Fibroblast of mammary gland (primary cell): ENCODE measurements around the gene UTS2R.

ENCODE experiments used
- DNase-seq: peaks from one replicate; pipeline ENCODE4 v3.0.0-alpha.2; 2010; ENCODE audit warnings: low read depth
- H3K4me3 ChIP-seq: 2 replicates; pipeline ENCODE4 v1.5.1; 2011; ENCODE audit warnings: low read depth, mild to moderate bottlenecking, low read length, moderate library complexity; ENCODE audit not compliant: control insufficient read depth
- TF ChIP-seq, protein P1 (sequence below): conservative IDR thresholded peaks from 2 replicates; pipeline ENCODE4 v1.5.1; 2011; ENCODE audit warnings: low read depth, low read length, inconsistent platforms; ENCODE audit not compliant: control insufficient read depth, insufficient read depth

UTS2R gene

DNA sequence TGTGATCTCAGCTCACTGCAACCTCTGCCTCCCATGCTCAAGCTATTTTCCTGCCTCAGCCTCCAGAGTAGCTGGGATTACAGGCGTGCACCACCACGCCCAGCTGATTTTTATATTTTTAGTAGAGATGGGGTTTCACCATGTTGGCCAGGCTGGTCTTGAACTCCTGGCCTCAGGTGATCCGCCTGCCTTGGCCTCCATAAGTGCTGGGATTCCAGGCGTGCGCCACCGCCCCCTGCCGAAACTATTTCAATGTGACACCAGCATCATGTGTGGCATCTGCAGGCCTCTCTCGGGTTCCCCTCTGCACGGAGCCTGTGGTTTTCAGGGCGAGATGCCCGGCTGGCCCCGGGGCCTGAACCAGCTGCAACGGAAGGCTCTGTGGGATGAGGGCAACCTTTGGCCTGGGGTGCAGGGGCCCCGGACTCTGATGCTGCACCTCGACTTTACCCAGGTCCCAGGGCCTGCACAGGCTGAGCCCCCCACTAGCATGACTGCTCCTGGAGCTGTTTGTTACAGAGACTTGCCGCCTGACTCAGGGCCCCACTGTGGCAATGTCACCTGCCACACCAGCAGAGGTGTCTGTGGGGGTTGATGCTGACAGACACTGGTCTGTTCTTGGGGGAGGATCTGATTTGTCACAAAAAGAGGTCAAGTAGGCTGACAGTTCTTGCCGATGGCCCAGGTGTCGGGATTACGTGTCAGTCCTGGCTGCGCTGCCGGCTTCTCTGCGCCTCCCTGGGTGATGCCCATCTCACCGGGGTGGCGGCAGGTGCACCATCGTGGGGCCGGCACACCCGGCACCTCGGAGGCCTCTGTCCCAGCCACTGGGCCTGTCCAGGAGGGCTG lies 21.2 kb upstream of the UTS2R start:
- no peak overlapping the region for H3K4me3 ChIP-seq
- TF ChIP-seq, protein P1, sequence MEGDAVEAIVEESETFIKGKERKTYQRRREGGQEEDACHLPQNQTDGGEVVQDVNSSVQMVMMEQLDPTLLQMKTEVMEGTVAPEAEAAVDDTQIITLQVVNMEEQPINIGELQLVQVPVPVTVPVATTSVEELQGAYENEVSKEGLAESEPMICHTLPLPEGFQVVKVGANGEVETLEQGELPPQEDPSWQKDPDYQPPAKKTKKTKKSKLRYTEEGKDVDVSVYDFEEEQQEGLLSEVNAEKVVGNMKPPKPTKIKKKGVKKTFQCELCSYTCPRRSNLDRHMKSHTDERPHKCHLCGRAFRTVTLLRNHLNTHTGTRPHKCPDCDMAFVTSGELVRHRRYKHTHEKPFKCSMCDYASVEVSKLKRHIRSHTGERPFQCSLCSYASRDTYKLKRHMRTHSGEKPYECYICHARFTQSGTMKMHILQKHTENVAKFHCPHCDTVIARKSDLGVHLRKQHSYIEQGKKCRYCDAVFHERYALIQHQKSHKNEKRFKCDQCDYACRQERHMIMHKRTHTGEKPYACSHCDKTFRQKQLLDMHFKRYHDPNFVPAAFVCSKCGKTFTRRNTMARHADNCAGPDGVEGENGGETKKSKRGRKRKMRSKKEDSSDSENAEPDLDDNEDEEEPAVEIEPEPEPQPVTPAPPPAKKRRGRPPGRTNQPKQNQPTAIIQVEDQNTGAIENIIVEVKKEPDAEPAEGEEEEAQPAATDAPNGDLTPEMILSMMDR, result no peak
- no peak for DNase-seq

DNA sequence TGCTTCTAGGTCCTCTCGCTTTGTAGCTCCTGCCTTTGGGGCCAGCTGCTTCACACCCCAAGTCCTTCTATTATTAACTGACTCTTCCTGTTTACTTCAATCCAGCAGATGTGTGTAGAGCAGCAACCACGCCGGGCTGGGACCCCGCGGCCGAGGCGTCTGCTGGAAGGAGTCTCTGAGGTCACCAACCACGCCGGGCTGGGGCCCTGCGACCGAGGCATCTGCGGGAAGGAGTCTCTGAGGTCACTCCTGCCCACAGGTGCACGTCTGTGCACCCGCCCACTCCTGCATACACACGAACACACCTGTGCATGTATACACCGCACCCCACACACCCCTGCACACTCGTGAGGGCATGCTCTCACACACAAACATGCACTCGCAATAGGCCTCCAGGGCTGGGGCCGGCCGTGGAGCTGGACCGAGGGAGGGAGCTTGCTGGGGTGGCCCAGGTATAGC lies 20.3 kb upstream of the UTS2R start:
- no peak for DNase-seq
- no peak overlapping the region for H3K4me3 ChIP-seq
- TF ChIP-seq, protein P1, result no peak

DNA sequence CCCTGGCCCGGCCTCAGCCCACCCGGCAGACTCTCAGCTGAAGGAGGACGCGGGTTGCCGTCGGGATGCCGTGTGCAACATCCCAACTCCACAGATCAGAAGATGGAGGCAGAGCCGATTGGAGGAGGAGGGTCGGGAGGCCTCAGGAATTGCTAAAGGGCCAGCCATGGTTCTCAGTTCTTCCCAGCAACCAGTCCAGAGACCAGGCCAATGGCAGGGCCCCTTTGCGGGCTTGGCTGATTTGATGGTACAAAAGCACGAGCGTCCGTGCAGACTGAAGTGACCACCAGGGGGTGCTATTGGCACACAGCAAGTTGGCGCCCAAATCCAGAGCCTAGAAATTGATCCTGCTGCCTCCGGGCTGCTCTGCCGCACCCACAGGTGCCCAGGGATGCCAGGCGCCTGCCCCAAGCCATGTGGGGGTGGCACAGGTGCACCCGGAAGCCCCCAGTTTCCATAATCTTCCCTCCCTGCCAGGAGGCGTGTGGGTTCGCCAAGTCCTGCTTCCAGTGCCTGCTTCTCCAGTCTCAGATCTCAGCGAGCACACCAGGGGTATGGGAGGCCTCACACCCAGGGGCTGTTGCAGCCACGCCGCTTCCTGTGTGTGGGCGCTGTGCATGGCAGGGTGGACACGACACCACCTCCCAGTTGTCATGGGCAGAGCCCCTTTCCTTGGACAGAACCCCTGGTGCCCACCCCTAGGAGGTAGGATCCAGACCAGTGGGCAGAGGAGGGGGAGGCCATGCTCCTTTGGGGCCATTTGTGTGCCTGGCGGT lies 19.7 kb upstream of the UTS2R start:
- peak; percentile 89 for DNase-seq
- H3K4me3 ChIP-seq, result no peak overlapping the region
- TF ChIP-seq, protein P1, result peak; percentile 92

DNA sequence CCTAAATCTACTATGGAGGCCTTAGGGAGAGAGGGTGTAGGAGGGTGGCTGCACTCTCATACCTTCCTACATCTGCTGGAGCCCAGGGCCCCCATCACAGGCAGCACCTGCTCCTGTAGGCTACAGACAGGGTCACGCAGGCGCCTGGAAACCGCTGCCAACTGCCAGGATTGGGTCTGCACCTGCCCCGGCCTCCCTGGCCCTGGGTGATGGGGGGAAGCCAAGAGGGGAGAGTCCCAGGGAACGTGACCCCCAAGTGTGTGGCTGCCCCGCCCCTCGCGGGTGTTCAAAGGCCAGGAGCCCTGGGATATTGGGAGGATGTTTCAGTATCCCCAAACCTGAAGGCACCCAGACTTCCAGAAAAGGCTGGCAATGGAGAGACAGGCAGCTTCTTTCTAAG lies 18.1 kb upstream of the UTS2R start:
- DNase-seq, result no peak
- no peak overlapping the region for H3K4me3 ChIP-seq
- TF ChIP-seq, protein P1, result no peak

DNA sequence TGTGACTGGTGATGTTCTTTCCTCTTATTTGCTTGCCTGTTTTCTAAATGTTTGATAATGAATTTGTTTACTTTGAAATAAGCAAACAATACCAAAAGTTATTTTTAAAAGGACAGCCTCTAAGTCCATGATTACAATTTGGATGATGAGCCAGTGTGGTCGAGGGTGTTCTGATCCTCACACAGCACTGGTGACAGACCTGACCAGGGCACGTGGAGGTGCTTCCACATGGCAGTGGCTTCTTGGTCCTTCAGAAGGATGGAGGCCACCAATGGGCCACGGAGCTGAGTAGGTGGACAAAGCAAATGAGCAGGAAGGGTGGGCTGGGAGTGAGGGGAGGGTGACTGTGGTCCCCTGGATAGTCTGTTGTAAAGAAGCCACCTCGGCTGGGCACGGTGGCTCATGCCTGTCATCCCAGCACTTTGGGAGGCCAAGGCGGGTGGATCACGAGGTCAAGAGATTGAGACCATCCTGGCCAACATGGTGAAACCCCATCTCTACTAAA lies 16.7 kb upstream of the UTS2R start:
- TF ChIP-seq, protein P1, result no peak
- no peak overlapping the region for H3K4me3 ChIP-seq
- no peak for DNase-seq

DNA sequence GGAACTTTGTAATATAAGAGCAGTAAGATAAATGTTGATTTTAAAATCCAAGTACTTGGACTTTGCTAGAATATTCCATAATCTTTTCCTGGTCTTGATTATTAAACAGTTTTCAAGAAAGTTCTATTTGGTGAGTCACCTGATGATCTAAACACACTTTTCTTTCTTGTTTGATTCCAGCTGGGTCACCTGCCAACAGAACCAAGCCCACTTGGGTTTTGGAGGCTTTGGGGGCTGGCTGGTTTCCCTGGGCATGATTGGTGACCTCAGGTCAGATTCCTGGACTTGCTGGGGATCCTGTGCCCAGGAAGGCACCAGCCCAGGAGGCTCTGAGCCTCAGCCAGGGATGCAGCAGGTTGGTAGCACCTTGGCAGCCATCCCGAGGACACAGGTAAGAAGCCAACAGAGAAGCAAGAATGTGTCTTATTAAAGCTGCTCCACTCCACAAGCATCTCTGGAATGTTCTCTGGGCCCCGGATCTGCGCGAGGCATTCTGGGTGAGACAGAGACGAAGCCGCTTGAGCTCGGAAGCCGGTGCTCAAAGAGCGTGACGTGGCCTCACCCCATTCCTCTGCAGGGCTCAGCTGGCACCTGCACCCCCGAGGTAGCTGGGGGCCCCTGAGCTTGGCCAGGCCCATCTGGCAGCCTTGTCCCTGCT lies 15.7 kb upstream of the UTS2R start:
- TF ChIP-seq, protein P1, result no peak
- no peak overlapping the region for H3K4me3 ChIP-seq
- no peak for DNase-seq
